Thyroid gland (tissue), 4 donors: Measurements from ENCODE around the gene ELOVL7.

ENCODE experiments used
- CTCF ChIP-seq, 6 experiments: fragments of 200-600 bp in 3 of 6; fragments of 450-650 bp in 3 of 6; sonication (generic) in 3 of 6; IDR thresholded peaks; one replicate each; pipeline ENCODE4 v1.5.1; 2016 to 2019; ENCODE audit warnings: antibody characterized with exemption in 6 of 6, mild to moderate bottlenecking in 2 of 6, inconsistent platforms in 1 of 6, moderate library complexity in 1 of 6
- POLR2A ChIP-seq, 2 donors: fragments of 450-650 bp; IDR thresholded peaks; one replicate each; pipeline ENCODE4 v1.6.1; 2017; ENCODE audit warnings: antibody characterized with exemption in 2 of 2, mild to moderate bottlenecking in 2 of 2, moderate library complexity in 1 of 2

GRCh38 chr5:60886158-60886557 lies 42.1 kb upstream of the ELOVL7 start:
- TF ChIP-seq CTCF (IDR thresholded peaks at IDR 0.05) = no peak
- TF ChIP-seq POLR2A (IDR thresholded peaks at IDR 0.05) = no peak
